SU-DHL-6 (cell line): Measurements from ENCODE around the gene SCN1A.

Source experiments
- H2AFZ ChIP-seq: fragments of 200-600 bp; sonication (generic); 2 replicates; pipeline ENCODE4 v1.6.1; 2014; ENCODE audit warnings: low read depth, mild to moderate bottlenecking, moderate library complexity, mixed read lengths, antibody characterized with exemption, low read length; ENCODE audit not compliant: severe bottlenecking
- H3F3A ChIP-seq: fragments of 200-600 bp; shearing (Covaris generic); 2 replicates; pipeline ENCODE4 v1.6.0; 2016; ENCODE audit warnings: antibody characterized with exemption, mild to moderate bottlenecking; ENCODE audit not compliant: insufficient read depth
- H3K27ac ChIP-seq: fragments of 200-600 bp; sonication (generic); 2 replicates; pipeline ENCODE4 v1.5.1; 2016; ENCODE audit warnings: low read depth, mild to moderate bottlenecking, low read length, moderate library complexity, mixed read lengths
- H3K27me3 ChIP-seq: fragments of 200-600 bp; sonication (generic), shearing (Covaris generic); 2 replicates; pipeline ENCODE4 v1.6.0; 2014; ENCODE audit warnings: mild to moderate bottlenecking, low read length
- H3K36me3 ChIP-seq: fragments of 200-600 bp; sonication (generic); 2 replicates; pipeline ENCODE4 v1.6.1; 2014; ENCODE audit warnings: mild to moderate bottlenecking, low read length, mixed read lengths
- H3K4me2 ChIP-seq: fragments of 300-600, 200-600 bp; shearing (Covaris generic), sonication (generic); 2 replicates; pipeline ENCODE4 v1.6.0; 2014; ENCODE audit warnings: low read length, low read depth, mild to moderate bottlenecking; ENCODE audit not compliant: poor library complexity, severe bottlenecking
- H3K4me3 ChIP-seq: fragments of 200-600 bp; sonication (generic); 2 replicates; pipeline ENCODE4 v1.5.1; 2014; ENCODE audit warnings: antibody characterized with exemption, low read length, mild to moderate bottlenecking, mixed read lengths; ENCODE audit not compliant: insufficient read depth, poor library complexity, severe bottlenecking
- H3K79me2 ChIP-seq: fragments of 200-600 bp; sonication (generic); 2 replicates; pipeline ENCODE4 v1.6.1; 2014; ENCODE audit warnings: mild to moderate bottlenecking, low read length, moderate library complexity; ENCODE audit not compliant: insufficient read depth
- H3K9ac ChIP-seq: fragments of 200-600 bp; sonication (generic); 2 replicates; pipeline ENCODE4 v1.7.0; 2014; ENCODE audit warnings: mild to moderate bottlenecking, low read length
- H3K9me2 ChIP-seq: fragments of 200-600 bp; sonication (generic); replicated peaks from 2 replicates; pipeline ENCODE4 v1.6.1; 2014; ENCODE audit warnings: low read length; ENCODE audit not compliant: insufficient read depth
- H3K9me3 ChIP-seq: fragments of 200-600 bp; sonication (generic); 2 replicates; pipeline ENCODE4 v1.6.1; 2014; ENCODE audit warnings: low read length, mixed read lengths; ENCODE audit not compliant: insufficient read depth
- H4K20me1 ChIP-seq: fragments of 200-600 bp; sonication (generic); 2 replicates; pipeline ENCODE4 v1.6.1; 2014; ENCODE audit warnings: low read depth, mild to moderate bottlenecking, antibody characterized with exemption, low read length, moderate library complexity, mixed read lengths
- CTCF ChIP-seq: fragments of 200-600 bp; sonication (generic); IDR thresholded peaks from one replicate; pipeline ENCODE4 v1.5.1; 2017; ENCODE audit warnings: antibody characterized with exemption, mild to moderate bottlenecking, low read length, moderate library complexity; ENCODE audit not compliant: insufficient read depth, poor library complexity, severe bottlenecking
- EZH2phosphoT487 ChIP-seq: fragments of 200-600 bp; sonication (generic), shearing (Covaris generic); conservative IDR thresholded peaks from 2 replicates; pipeline ENCODE4 v1.6.1; 2018; ENCODE audit warnings: mild to moderate bottlenecking, antibody characterized with exemption, low read length, moderate library complexity, mixed read lengths

Gene SCN1A

GRCh38 chr2:166117491-166117890, 10.3 kb downstream of the SCN1A start:
- Histone ChIP-seq H2AFZ (no peak overlapping the region), H3F3A (no peaks in the 10 kb centered on the region), H3K9me2 (no peaks in the 10 kb centered on the region), H3K9ac (no peak overlapping the region), H4K20me1 (no peaks in the 10 kb centered on the region), H3K4me2 (no peak overlapping the region), H3K36me3 (no peaks in the 10 kb centered on the region), H3K79me2 (no peaks in the 10 kb centered on the region), H3K27ac (no peak overlapping the region), H3K27me3 (no peaks in the 10 kb centered on the region), H3K9me3 (no peaks in the 10 kb centered on the region), H3K4me3 (no peak overlapping the region)
- TF ChIP-seq EZH2phosphoT487 (no peak), CTCF (no peak)

GRCh38 chr2:166115589-166115988, 12.2 kb downstream of the SCN1A start:
- no peaks in the 10 kb centered on the region for H3K9me3 ChIP-seq
- no peaks in the 10 kb centered on the region for H3K79me2 ChIP-seq
- H3K36me3 ChIP-seq, result no peaks in the 10 kb centered on the region
- no peaks in the 10 kb centered on the region for H4K20me1 ChIP-seq
- H3K27ac ChIP-seq, result no peak overlapping the region
- no peak for TF ChIP-seq EZH2phosphoT487
- no peak for TF ChIP-seq CTCF
- no peak overlapping the region for H3K4me3 ChIP-seq
- no peaks in the 10 kb centered on the region for H3K27me3 ChIP-seq
- H3K4me2 ChIP-seq, result no peak overlapping the region
- H3K9me2 ChIP-seq, result no peaks in the 10 kb centered on the region
- H3F3A ChIP-seq, result no peaks in the 10 kb centered on the region
- H2AFZ ChIP-seq, result no peak overlapping the region
- H3K9ac ChIP-seq, result no peak overlapping the region

GRCh38 chr2:166112193-166112605, 15.6 kb downstream of the SCN1A start:
- Histone ChIP-seq H3K9me2 (no peaks in the 10 kb centered on the region), H3K4me3 (no peak overlapping the region), H3K9ac (no peak overlapping the region), H3K79me2 (no peaks in the 10 kb centered on the region), H3F3A (no peaks in the 10 kb centered on the region), H3K36me3 (no peaks in the 10 kb centered on the region), H4K20me1 (no peaks in the 10 kb centered on the region), H3K4me2 (no peak overlapping the region), H3K27me3 (no peaks in the 10 kb centered on the region), H3K9me3 (no peaks in the 10 kb centered on the region), H2AFZ (no peak overlapping the region), H3K27ac (no peak overlapping the region)
- TF ChIP-seq CTCF, result no peak
- TF ChIP-seq EZH2phosphoT487, result no peak
